Esophagus muscularis mucosa (tissue), 4 donors: ENCODE data around the gene ERC2.

Source experiments
- EP300 ChIP-seq: sonication (generic); formaldehyde crosslinking; IDR thresholded peaks from one replicate; pipeline ENCODE4 v1.6.1; 2017; ENCODE audit warnings: antibody characterized with exemption
- POLR2A ChIP-seq: fragments of 450-650 bp; IDR thresholded peaks from one replicate; pipeline ENCODE4 v1.6.1; 2017; ENCODE audit warnings: antibody characterized with exemption, moderate library complexity, mild to moderate bottlenecking, low read depth
- POLR2AphosphoS5 ChIP-seq, 2 donors: sonication (generic); formaldehyde crosslinking; IDR thresholded peaks; one replicate each; pipeline ENCODE4 v1.6.1; 2017; ENCODE audit warnings: antibody characterized with exemption in 2 of 2
- TF ChIP-seq, protein P1 (sequence below), 3 experiments: fragments of 200-600 bp in 2 of 3; fragments of 450-650 bp in 1 of 3; sonication (generic) in 2 of 3; IDR thresholded peaks; one replicate each; pipeline ENCODE4 v1.5.1; 2017 to 2019; ENCODE audit warnings: antibody characterized with exemption in 3 of 3, mild to moderate bottlenecking in 2 of 3, moderate library complexity in 1 of 3

DNA sequence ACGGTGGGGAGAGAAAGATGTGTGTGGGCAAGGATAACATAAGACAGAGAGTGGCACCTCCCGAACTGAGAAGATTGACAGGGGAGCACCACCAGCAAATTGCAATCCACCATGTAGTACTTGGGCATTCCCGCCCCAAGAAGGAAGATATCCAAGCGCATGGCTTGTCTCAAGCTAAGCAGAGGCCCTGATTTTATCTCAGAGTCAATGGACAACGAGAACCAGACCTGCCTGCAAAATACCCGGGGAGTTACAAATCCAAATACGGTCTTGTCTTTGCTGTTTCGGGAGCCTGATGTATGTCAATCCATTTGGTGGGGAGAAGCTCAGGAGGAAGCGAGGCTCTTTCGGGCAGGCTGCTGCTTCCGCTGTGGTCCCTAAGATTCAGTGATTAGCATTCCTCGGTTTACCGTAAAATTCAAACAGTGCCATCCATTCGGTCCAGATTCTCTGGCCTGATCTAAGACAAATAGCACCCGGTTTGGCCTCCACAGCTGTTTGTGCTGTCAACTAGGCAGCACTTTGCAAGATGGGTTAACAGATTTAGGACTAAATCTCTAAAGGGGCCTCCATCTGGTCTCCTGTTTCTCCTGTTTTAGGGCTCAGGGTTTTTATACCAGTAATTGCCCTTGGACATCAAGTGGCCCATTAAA is 883.4 kb downstream of the ERC2 start:
- TF ChIP-seq, protein P1, sequence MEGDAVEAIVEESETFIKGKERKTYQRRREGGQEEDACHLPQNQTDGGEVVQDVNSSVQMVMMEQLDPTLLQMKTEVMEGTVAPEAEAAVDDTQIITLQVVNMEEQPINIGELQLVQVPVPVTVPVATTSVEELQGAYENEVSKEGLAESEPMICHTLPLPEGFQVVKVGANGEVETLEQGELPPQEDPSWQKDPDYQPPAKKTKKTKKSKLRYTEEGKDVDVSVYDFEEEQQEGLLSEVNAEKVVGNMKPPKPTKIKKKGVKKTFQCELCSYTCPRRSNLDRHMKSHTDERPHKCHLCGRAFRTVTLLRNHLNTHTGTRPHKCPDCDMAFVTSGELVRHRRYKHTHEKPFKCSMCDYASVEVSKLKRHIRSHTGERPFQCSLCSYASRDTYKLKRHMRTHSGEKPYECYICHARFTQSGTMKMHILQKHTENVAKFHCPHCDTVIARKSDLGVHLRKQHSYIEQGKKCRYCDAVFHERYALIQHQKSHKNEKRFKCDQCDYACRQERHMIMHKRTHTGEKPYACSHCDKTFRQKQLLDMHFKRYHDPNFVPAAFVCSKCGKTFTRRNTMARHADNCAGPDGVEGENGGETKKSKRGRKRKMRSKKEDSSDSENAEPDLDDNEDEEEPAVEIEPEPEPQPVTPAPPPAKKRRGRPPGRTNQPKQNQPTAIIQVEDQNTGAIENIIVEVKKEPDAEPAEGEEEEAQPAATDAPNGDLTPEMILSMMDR (IDR thresholded peaks at IDR 0.05), result no peak
- no peak for TF ChIP-seq POLR2A
- TF ChIP-seq POLR2AphosphoS5 (IDR thresholded peaks at IDR 0.05), result no peak
- no peak for TF ChIP-seq EP300
